ENCODE results near the gene SARDH.

The SARDH gene

GRCh38 chr9:133735415-133735775, 2.8 kb downstream of the SARDH start:
- peak; percentile 33 for DNase-seq (ENCODE audit: low read depth)
- H3K4me3 ChIP-seq (ENCODE audit: low read depth, low read length), result no peak overlapping the region
- no peak for TF ChIP-seq CTCF (IDR thresholded peaks at IDR 0.05; ENCODE audit: insufficient read depth, low read depth, low read length, missing control alignments)

GRCh38 chr9:133734590-133735414, 3.4 kb downstream of the SARDH start:
- no peak for TF ChIP-seq CTCF (IDR thresholded peaks at IDR 0.05; ENCODE audit: insufficient read depth, low read depth, low read length, missing control alignments)
- H3K4me3 ChIP-seq (ENCODE audit: low read depth, low read length), result no peak overlapping the region
- no peak for DNase-seq (ENCODE audit: low read depth)

GRCh38 chr9:133733796-133734533, 4.2 kb downstream of the SARDH start:
- H3K4me3 ChIP-seq (ENCODE audit: low read depth, low read length), result no peak overlapping the region
- no peak for TF ChIP-seq CTCF (IDR thresholded peaks at IDR 0.05; ENCODE audit: insufficient read depth, low read depth, low read length, missing control alignments)
- no peak for DNase-seq (ENCODE audit: low read depth)

- no peak overlapping the region for H3K4me3 ChIP-seq (ENCODE audit: low read depth, low read length)
- no peak for TF ChIP-seq CTCF (IDR thresholded peaks at IDR 0.05; ENCODE audit: insufficient read depth, low read depth, low read length, missing control alignments)
- no peak for DNase-seq (ENCODE audit: low read depth)
Observed at GRCh38 chr9:133733421-133733795, 4.7 kb downstream of the SARDH start.

- no peak for DNase-seq (ENCODE audit: low read depth)
- H3K4me3 ChIP-seq (ENCODE audit: low read depth, low read length), result no peak overlapping the region
- TF ChIP-seq CTCF (IDR thresholded peaks at IDR 0.05; ENCODE audit: insufficient read depth, low read depth, low read length, missing control alignments), result no peak
Observed at GRCh38 chr9:133732639-133733408, 5.3 kb downstream of the SARDH start.

GRCh38 chr9:133731876-133732638, 6.1 kb downstream of the SARDH start:
- TF ChIP-seq CTCF (IDR thresholded peaks at IDR 0.05; ENCODE audit: insufficient read depth, low read depth, low read length, missing control alignments), result no peak
- DNase-seq (ENCODE audit: low read depth), result peak; percentile 26
- H3K4me3 ChIP-seq (ENCODE audit: low read depth, low read length), result no peak overlapping the region

Data from GM12865 (cell line).